Trophoblast cell (in vitro differentiated cells and primary cell): ENCODE measurements around the gene OR6X1.

Source experiments
- DNase-seq, 2 donors: peaks; one replicate each; pipeline ENCODE4 v3.0.0-alpha.2; 2016
- H2AFZ ChIP-seq: 2 replicates; pipeline ENCODE4 v1.6.1; 2013; ENCODE audit warnings: low read length, moderate library complexity, mild to moderate bottlenecking; ENCODE audit not compliant: insufficient read depth, poor library complexity
- H2AK5ac ChIP-seq: 2 replicates; pipeline ENCODE4 v1.6.1; 2013; ENCODE audit warnings: mild to moderate bottlenecking, low read length
- H2BK120ac ChIP-seq: 2 replicates; pipeline ENCODE4 v1.6.1; 2013; ENCODE audit warnings: low read length, mild to moderate bottlenecking, moderate library complexity; ENCODE audit not compliant: insufficient read depth, poor library complexity
- H2BK12ac ChIP-seq: 2 replicates; pipeline ENCODE4 v1.6.1; 2013; ENCODE audit warnings: mild to moderate bottlenecking, low read length, moderate library complexity
- H2BK5ac ChIP-seq: 2 replicates; pipeline ENCODE4 v1.6.1; 2013; ENCODE audit warnings: low read length, low read depth, moderate library complexity, mild to moderate bottlenecking; ENCODE audit not compliant: poor library complexity
- H3K14ac ChIP-seq: 2 replicates; pipeline ENCODE4 v1.6.1; 2013; ENCODE audit warnings: mild to moderate bottlenecking, low read length
- H3K18ac ChIP-seq: 2 replicates; pipeline ENCODE4 v1.6.1; 2013; ENCODE audit warnings: mild to moderate bottlenecking, low read length
- H3K23ac ChIP-seq: 2 replicates; pipeline ENCODE4 v1.6.1; 2013; ENCODE audit warnings: low read length
- H3K27ac ChIP-seq: 2 replicates; pipeline ENCODE4 v1.5.1; 2013; ENCODE audit warnings: low read depth, mild to moderate bottlenecking, inconsistent platforms, low read length, moderate library complexity
- H3K27me3 ChIP-seq: 2 replicates; pipeline ENCODE4 v1.6.1; 2013; ENCODE audit warnings: inconsistent platforms, mild to moderate bottlenecking, low read length, moderate library complexity; ENCODE audit not compliant: insufficient read depth
- H3K36me3 ChIP-seq, 2 experiments: 1 replicate in 1 of 2; 2 replicates in 1 of 2; pipeline ENCODE4 v1.6.1; 2013; ENCODE audit warnings: low read length in 2 of 2, mild to moderate bottlenecking in 2 of 2, moderate library complexity in 1 of 2; ENCODE audit not compliant: insufficient read depth in 2 of 2, control insufficient read depth in 1 of 2
- H3K4ac ChIP-seq: 2 replicates; pipeline ENCODE4 v1.6.1; 2013; ENCODE audit warnings: low read depth, mild to moderate bottlenecking, low read length, moderate library complexity
- H3K4me1 ChIP-seq, 2 experiments: 1 replicate in 1 of 2; 2 replicates in 1 of 2; pipeline ENCODE4 v1.6.1; 2013; ENCODE audit warnings: low read length in 2 of 2, mild to moderate bottlenecking in 2 of 2, moderate library complexity in 1 of 2; ENCODE audit not compliant: insufficient read depth in 2 of 2, control insufficient read depth in 1 of 2
- H3K4me2 ChIP-seq: 2 replicates; pipeline ENCODE4 v1.6.1; 2013; ENCODE audit warnings: inconsistent platforms, mild to moderate bottlenecking, low read length, moderate library complexity
- H3K4me3 ChIP-seq: 2 replicates; pipeline ENCODE4 v1.5.1; 2013; ENCODE audit warnings: mild to moderate bottlenecking, low read depth, low read length, inconsistent platforms
- H3K79me1 ChIP-seq: one replicate; pipeline ENCODE4 v1.6.1; 2013; ENCODE audit warnings: low read length
- H3K79me2 ChIP-seq: 2 replicates; pipeline ENCODE4 v1.6.1; 2013; ENCODE audit warnings: low read length, mild to moderate bottlenecking; ENCODE audit not compliant: control insufficient read depth, insufficient read depth, poor library complexity
- H3K9ac ChIP-seq: 2 replicates; pipeline ENCODE4 v1.6.1; 2013; ENCODE audit warnings: mild to moderate bottlenecking, low read length
- H3K9me3 ChIP-seq: 2 replicates; pipeline ENCODE4 v1.6.1; 2013; ENCODE audit warnings: low read depth, mild to moderate bottlenecking, control low read depth, inconsistent platforms, low read length; ENCODE audit not compliant: insufficient read depth
- H4K12ac ChIP-seq: 2 replicates; pipeline ENCODE4 v1.6.1; 2013; ENCODE audit warnings: low read depth, mild to moderate bottlenecking, low read length, moderate library complexity
- H4K8ac ChIP-seq: 2 replicates; pipeline ENCODE4 v1.6.1; 2013; ENCODE audit warnings: low read depth, mild to moderate bottlenecking, low read length, moderate library complexity
- H4K91ac ChIP-seq: one replicate; pipeline ENCODE4 v1.6.1; 2013; ENCODE audit warnings: low read depth, mild to moderate bottlenecking, low read length, moderate library complexity
- WGBS: extraction: QIAGEN DNeasy Blood & Tissue Kit; methylation state at CpG from one replicate; pipeline ENCODE4 v1.1.7; 2013; ENCODE audit warnings: missing lambda C conversion rate; ENCODE audit not compliant: insufficient read length, insufficient coverage; ENCODE audit errors: extremely low coverage; 5-methylcytosine and 5-hydroxymethylcytosine counted together

The OR6X1 gene

DNA sequence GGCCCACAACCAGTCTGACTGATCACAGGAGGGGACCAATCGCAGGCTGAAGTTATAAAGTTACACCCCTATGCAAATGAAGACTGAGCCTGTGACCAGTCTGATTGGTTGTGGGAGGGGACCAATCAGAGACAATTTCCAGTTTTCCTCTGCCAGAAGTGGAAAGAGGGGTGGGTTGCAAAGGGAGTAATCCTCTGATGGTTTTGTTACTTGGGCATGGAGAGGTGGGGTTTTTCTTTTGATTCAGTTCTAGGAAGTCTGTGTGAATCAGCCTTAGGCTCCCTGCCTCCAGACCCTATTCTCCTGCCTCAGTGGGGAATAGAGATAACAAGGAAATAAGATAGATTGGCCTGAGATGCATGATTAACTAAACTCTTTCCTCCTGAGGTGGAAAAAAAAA is 41.9 kb upstream of the OR6X1 start:
- Histone ChIP-seq H2BK12ac (no peak overlapping the region), H3K4me2 (no peak overlapping the region), H2AFZ (no peak overlapping the region), H3K18ac (no peak overlapping the region), H2BK120ac (no peak overlapping the region), H3K36me3 (no peaks in the 10 kb centered on the region), H4K12ac (no peak overlapping the region), H3K9ac (no peak overlapping the region), H3K4me3 (no peak overlapping the region), H2BK5ac (no peak overlapping the region), H4K91ac (no peak overlapping the region), H3K79me2 (no peaks in the 10 kb centered on the region), H4K8ac (no peak overlapping the region), H3K14ac (no peak overlapping the region), H3K4ac (no peak overlapping the region), H3K4me1 (no peaks in the 10 kb centered on the region), H2AK5ac (no peak overlapping the region), H3K27ac (no peak overlapping the region), H3K79me1 (no peaks in the 10 kb centered on the region), H3K23ac (no peak overlapping the region), H3K27me3 (no peaks in the 10 kb centered on the region), H3K9me3 (no peaks in the 10 kb centered on the region)
- no CpG with 5 or more reads among the region's 1 CpG for WGBS
- no peak for DNase-seq

DNA sequence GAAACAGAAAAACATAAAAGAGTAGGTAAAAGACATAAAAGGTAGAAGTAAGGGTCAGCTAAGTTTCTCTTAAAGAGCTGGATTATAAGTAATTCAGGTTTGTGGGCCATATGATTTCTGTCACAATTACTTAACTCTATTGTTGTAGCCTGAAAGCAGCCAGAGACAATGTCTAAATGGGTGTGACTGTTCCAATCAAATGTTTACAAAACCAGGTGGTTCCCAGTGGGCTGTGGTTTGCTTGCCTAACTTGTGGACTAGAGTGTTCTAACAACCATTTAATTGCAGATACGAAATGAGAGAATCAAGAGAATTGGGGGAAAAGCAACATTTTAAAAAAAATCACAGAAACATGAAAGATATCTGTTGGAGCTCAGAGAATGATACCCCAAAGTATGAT is 29.2 kb upstream of the OR6X1 start:
- H3K14ac ChIP-seq, result no peak overlapping the region
- H2AK5ac ChIP-seq, result no peak overlapping the region
- H4K8ac ChIP-seq, result no peak overlapping the region
- no peak overlapping the region for H3K4me3 ChIP-seq
- no peak overlapping the region for H2BK120ac ChIP-seq
- H3K79me1 ChIP-seq, result no peaks in the 10 kb centered on the region
- H3K27me3 ChIP-seq, result no peaks in the 10 kb centered on the region
- H3K4me2 ChIP-seq, result no peak overlapping the region
- H3K9me3 ChIP-seq, result no peaks in the 10 kb centered on the region
- no peak overlapping the region for H4K91ac ChIP-seq
- H2BK12ac ChIP-seq, result no peak overlapping the region
- no peaks in the 10 kb centered on the region for H3K79me2 ChIP-seq
- no peak overlapping the region for H4K12ac ChIP-seq
- H3K18ac ChIP-seq, result no peak overlapping the region
- H2BK5ac ChIP-seq, result no peak overlapping the region
- WGBS, result no CpG with 5 or more reads among the region's 1 CpG
- H3K4me1 ChIP-seq, result no peaks in the 10 kb centered on the region
- H3K4ac ChIP-seq, result no peak overlapping the region
- DNase-seq, result no peak
- no peak overlapping the region for H3K9ac ChIP-seq
- no peak overlapping the region for H3K27ac ChIP-seq
- no peak overlapping the region for H2AFZ ChIP-seq
- no peaks in the 10 kb centered on the region for H3K36me3 ChIP-seq
- H3K23ac ChIP-seq, result no peak overlapping the region

GRCh38 chr11:123778511-123778910 is 24.2 kb upstream of the OR6X1 start:
- no peak overlapping the region for H2AK5ac ChIP-seq
- no peaks in the 10 kb centered on the region for H3K4me1 ChIP-seq
- H3K9me3 ChIP-seq, result no peaks in the 10 kb centered on the region
- H3K18ac ChIP-seq, result no peak overlapping the region
- no peak overlapping the region for H2BK120ac ChIP-seq
- no peak overlapping the region for H2AFZ ChIP-seq
- H3K27ac ChIP-seq, result no peak overlapping the region
- H4K91ac ChIP-seq, result no peak overlapping the region
- DNase-seq, result no peak
- no peak overlapping the region for H2BK5ac ChIP-seq
- H4K12ac ChIP-seq, result no peak overlapping the region
- H4K8ac ChIP-seq, result no peak overlapping the region
- no peaks in the 10 kb centered on the region for H3K79me1 ChIP-seq
- H3K4ac ChIP-seq, result no peak overlapping the region
- H3K4me2 ChIP-seq, result no peak overlapping the region
- H3K23ac ChIP-seq, result no peak overlapping the region
- no peak overlapping the region for H3K9ac ChIP-seq
- no peaks in the 10 kb centered on the region for H3K36me3 ChIP-seq
- no peak overlapping the region for H3K14ac ChIP-seq
- no peak overlapping the region for H3K4me3 ChIP-seq
- no CpG with 5 or more reads among the region's 1 CpG for whole genome bisulfite sequencing
- no peaks in the 10 kb centered on the region for H3K79me2 ChIP-seq
- no peak overlapping the region for H2BK12ac ChIP-seq
- no peaks in the 10 kb centered on the region for H3K27me3 ChIP-seq

DNA sequence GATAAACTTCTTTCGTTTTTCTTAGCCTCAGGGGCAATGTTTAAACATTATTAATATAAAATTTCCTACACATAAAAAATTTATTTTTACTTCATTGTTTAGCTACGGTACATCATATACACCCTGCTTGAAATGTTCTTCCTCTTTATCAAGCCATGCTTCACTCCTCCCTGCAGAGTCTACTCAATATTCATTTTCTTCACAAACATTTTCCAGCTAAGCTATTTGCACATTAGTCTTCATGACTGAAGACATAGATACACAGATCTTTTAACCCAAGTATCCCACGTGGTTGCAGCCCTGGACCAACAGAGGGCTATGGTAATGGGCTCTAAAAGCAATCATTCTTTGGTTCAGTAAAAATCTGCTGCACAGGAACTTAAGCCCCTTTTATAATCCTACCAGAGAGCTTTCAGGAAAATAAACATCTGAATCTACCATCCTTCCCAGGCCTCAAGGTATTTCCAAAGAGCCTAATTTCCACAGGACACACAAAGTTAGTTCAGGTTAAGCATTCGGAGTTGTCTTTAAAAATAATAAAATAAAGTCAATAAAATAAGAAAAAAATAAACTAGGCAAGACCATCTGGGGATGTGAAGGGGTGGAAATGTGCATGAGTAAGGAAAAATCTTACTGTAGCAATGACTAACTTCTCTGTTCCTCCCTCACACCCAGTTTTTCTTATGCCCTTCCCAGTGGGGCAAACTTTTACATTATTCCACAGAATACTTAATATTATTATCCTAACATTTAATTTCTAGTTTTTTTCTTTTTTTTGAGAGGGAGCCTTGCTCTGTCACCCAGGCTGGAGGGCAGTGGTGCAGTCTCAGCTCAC is 21.6 kb upstream of the OR6X1 start:
- Histone ChIP-seq H3K27me3 (no peaks in the 10 kb centered on the region), H3K18ac (no peak overlapping the region), H4K8ac (no peak overlapping the region), H3K4me1 (no peaks in the 10 kb centered on the region), H3K79me1 (no peaks in the 10 kb centered on the region), H4K12ac (no peak overlapping the region), H3K27ac (no peak overlapping the region), H2AK5ac (no peak overlapping the region), H3K9ac (no peak overlapping the region), H3K23ac (no peak overlapping the region), H4K91ac (no peak overlapping the region), H2BK12ac (no peak overlapping the region), H2BK120ac (no peak overlapping the region), H3K79me2 (no peaks in the 10 kb centered on the region), H3K14ac (no peak overlapping the region), H2BK5ac (no peak overlapping the region), H3K4me2 (no peak overlapping the region), H2AFZ (no peak overlapping the region), H3K4me3 (no peak overlapping the region), H3K36me3 (no peaks in the 10 kb centered on the region), H3K9me3 (no peaks in the 10 kb centered on the region), H3K4ac (no peak overlapping the region)
- DNase-seq, result no peak
- WGBS, result no CpG with 5 or more reads among the region's 4 CpGs
